NCI-H1694 treated with DMSO at 0.1 percent for 48 hours (cell line): Measurements from ENCODE around the gene CRKL.
A peak's percentile ranks its signal among the peaks of the same experiment; 100 is the strongest.
"Not testable (repeated sequence)": the region's sequence is repeated elsewhere in the genome, so short reads cannot be mapped to it uniquely, and the experiment has no call there.

Experiments used
- DNase-seq: peaks from one replicate; lab custom pipeline; 2025; lab: John Stamatoyannopoulos, UW

The CRKL gene

DNA sequence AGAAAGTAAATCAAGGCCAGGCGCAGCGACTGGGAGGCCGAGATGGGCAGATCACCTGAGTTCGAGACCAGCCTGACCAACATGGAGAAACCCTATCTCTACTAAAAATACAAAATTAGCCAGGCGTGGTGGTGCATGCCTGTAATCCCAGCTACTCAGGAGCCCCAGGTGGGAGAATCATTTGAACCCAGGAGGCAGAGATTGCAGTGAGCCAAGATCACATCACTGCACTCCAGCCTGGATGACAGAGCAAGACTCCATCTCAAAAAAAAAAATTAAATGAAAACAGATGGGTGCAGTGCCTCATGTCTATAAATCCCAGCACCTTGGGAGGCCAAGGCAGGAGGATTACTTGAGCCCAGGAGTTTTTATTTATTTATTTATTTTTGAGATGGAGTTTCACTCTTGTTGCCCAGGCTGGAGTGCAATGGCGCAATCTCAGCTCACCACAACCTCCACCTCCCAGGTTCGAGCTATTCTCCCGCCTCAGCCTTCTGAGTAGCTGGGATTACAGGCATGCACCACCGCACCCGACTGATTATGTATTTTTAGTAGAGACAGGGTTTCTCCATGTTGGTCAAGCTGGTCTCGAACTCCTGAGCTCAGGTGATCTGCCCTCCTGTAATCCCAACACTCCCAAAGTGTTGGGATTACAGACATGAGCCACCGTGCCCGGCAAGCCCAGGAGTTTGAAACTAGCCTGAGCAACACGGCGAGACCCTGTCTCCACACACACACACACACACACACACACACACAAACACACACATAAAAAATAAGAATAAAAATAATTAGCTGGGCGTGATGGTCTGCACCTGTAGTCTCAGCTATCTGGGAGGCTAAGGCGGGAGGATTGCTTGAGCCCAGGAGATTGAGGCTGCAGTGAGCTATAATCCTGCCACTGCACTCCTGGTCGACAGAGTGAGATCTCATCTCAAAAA, 15.8 kb upstream of the CRKL start:
- not testable (repeated sequence) for DNase-seq

DNA sequence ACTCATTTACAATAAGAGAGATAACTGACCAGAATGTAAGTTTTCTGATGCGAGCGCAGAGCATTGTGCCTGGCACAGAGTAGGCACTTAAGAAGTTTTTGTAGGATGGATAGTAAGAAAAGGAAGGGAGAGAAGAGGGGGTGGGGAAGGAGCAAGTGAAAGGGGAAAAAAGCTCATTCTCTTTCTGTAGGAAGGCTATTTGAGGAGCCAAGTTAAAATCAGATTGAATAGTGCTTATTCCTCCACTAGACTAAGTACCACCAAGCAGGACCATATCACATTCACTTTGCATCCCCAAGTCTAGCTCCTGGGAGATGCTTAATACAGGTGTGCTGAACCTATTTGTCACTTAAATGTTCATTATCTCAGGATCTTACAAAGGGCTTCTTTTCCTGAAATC, 14.1 kb upstream of the CRKL start:
- DNase-seq, result no peak

GRCh38 chr22:20904008-20904979, 12.9 kb upstream of the CRKL start:
- DNase-seq, result no peak

DNA sequence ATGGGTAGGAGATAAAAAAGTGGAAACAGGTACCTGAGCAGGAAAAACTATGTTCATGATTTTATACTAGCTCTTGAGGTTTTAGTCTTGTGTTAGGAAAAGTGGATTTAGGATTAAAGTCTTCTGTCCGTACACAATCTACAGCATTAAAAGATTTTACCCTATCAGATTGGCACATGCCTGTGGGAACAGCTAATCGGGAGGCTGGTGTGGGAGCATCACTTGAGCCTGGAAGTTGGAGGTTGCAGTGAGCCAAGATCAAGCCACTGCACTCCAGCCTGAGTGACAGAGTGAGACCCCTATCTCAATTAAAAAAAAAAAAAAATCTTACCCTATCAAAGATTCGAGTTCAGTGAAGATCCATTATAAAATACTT, 12.2 kb upstream of the CRKL start:
- DNase-seq, result peak; percentile 57

DNA sequence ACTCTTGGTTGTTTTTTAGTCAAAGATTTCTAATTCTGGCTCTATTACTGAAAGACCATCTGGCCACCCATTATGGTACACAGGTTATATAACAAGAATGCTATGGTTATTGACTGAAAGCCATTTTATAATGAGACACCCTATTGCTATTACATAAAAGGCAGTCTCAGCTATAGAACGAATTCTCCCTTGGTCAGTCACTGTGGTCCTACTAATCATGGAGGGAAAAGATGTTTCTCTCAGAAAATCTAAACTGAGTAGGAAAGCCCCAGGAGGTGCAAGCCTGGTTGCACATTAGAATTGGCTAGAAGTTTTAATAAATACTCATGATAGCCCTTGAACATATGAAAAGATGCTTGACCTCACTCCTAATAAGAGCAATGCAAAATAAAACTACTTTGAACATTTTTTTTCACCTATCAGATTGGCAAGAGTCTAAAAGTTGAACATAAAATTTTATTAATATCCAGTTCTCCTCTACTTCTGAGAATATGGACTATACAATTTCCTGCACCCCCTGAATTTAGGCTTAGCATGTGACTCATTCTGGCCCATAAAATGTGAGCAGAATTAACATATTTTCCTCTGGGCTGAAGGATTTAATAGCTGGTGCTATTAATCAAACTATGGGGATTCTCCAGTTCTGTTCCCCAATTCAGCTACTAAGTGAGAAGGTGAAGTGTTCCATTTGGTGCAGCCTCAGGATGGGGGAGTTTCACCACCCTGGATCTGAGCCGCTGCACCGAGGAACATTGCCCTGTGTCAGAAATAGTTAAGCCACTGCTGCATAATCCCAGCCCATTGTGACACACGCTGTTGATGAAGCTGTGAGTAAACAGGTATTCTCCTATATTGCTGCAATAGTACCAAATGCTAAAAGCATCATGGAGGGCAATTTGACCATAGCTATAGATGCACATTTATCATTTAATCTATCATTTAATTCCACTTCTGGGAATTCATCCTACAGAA, 11.5 kb upstream of the CRKL start:
- peak; percentile 84 for DNase-seq

DNA sequence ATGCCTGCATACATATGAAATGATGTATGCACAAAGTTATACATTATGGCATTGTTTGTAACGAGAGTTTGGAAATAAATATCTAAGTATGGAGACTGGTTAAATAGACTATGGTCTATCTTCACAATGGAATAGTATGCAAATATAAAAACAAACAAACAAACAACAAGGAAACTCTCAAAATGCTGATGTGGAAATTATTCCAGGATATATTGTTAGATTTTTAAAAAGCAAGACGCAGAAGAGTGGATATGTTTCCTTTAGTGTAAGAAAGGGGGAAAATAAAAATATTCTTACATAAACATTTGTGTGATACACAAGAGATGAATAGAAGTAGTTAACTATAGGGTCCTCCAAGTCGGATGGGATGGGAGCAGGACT, 10.8 kb upstream of the CRKL start:
- DNase-seq, result no peak

GRCh38 chr22:20908717-20909116, 8.5 kb upstream of the CRKL start:
- not testable (repeated sequence) for DNase-seq

DNA sequence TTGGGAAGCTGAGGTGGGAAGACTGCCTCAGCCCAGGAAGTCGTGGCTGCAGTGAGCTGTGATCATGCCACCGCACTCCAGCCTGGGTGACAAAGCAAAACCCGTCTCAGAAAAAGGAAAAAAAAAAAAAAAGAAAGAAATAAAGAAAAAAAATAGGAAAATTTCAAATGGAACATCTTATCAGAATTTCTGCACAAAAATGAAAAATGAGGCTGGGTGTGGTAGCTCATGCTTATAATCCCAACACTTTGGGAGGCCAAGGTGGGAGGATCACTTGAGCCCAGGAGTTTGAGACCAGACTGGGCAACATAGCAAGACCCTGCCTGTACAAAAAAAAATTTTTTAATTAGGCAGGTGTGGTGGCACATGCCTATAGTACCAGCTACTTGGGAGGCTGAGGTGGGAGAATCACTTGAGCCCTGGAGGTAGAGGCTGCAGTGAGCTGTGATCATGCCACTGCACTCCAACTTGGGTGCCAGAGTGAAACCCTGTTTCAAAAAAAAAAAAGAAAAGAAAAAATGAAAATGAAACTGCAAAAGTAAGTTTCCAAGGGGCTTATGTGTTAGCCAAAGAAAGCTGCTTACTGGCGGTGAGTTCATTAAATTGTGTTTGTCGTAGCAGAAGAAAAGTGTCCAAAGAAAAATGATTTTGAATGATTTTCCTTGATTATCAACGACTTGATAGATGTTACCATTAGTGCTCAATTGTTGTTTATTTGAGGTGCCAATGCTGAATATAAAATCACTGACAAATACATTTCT, 7.5 kb upstream of the CRKL start:
- no peak for DNase-seq

DNA sequence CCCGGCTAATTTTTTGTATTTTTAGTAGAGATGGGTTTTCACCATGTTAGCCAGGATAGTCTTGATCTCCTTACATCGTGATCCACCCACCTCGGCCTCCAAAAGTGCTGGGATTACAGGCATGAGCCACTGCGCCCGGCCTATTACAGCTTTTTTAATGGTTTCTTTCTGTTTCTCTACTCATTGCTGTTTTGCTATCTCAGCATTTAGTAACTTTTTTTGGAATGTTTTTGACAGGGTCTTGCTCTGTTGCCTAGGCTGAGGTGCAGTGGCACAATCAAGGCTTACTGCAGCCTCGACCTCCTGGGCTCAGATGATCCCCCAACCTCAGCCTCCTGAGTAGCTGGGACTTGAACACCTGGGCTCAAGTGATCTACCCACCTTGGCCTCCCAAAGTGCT, 4.7 kb upstream of the CRKL start:
- no peak for DNase-seq

- no peak for DNase-seq
Measured at GRCh38 chr22:20918663-20919218, 1.5 kb downstream of the CRKL start.

DNA sequence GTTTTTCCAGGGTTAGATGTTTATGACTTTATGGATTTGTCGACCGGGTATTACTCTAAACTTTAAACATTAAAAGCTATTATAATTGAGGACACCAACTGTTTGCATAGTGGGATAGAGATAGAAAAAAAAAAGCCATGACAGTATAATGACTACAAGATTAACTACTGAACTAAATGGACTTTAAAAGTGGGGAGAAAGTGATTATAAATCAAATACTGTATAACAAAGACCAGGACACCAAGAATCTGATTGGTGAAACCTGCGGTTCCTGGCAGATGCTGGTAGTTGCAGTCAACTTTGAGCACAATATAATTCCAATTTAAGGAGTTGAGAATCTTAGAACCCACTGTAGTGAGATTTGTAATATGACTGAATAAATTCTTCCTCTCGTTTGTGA, 2.5 kb downstream of the CRKL start:
- no peak for DNase-seq

DNA sequence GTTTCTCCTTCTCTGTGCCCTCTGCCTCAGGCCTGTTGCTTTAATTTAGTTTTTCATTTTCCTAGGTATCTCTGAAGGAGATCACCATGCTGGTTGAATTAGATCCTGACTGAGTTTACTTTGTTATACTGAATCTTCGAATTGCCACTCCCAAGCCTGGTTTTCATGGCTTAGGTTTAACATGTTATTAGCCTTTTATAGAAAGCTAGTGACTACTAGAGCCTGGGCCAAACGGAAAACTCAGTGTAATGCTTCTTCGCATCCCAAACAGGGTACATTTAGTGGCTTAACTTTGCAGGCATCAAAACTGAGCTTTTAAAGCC, 3.6 kb downstream of the CRKL start:
- DNase-seq, result no peak

GRCh38 chr22:20922141-20922751, 5.0 kb downstream of the CRKL start:
- DNase-seq, result no peak

DNA sequence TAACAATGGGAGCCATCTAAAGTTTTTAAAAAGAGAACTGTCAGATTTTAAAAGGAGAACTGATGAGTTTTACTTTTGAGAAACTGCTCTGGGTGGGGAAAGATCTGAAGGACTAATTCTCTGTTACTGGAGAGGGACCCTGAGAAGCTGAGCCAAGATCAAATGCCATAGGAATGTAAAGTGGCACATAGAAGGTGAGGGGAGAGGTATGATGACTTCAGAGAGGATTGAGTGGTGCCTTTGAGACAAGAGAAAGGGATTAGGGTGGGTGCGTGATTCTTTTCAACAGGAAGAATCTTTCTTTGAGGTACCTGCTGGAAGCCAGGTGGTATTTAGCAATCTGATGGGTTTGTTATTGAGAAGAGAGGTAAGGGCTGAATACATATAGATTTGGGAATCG, 9.0 kb downstream of the CRKL start:
- no peak for DNase-seq

- no peak for DNase-seq
Measured at GRCh38 chr22:20927940-20928572, 10.8 kb downstream of the CRKL start.

GRCh38 chr22:20928573-20928967, 11.4 kb downstream of the CRKL start:
- DNase-seq, result no peak

- no peak for DNase-seq
Measured at GRCh38 chr22:20930004-20930403, 12.8 kb downstream of the CRKL start.

GRCh38 chr22:20930435-20930834, 13.2 kb downstream of the CRKL start:
- DNase-seq, result not testable (repeated sequence)

DNA sequence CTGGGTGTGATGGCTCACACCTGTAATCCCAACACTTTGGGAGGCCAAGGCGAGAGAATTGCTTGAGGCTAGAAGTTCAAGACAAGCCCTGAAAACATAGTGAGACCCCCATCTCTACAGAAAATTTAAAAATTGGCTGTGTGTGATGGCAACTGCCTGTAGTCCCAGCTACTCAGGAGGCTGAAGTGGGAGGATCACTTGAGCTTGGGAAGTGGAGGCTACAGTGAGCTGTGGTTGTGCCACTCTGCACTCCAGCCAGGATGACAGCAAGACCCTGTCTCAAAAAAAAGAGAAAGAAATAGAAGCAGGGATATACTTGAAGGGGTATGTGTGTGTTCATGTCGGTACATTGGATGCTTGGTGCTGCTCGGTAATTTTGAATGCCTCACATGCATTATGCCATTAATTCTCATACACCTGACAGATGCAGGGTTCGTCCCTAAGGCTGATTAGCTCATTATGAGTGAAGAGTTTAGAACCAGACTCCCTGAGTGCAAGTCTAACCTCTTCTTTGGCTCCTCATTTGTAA, 14.0 kb downstream of the CRKL start:
- no peak for DNase-seq

GRCh38 chr22:20933910-20934309, 16.7 kb downstream of the CRKL start:
- DNase-seq, result no peak
